Prostate gland (tissue), 2 donors: ENCODE measurements around the gene TMEM63C.

Experiments used
- CTCF ChIP-seq, 4 experiments: fragments of 200-600 bp in 2 of 4; fragments of 450-650 bp in 2 of 4; sonication (generic) in 2 of 4; IDR thresholded peaks; 1 replicate in 3 of 4; 2 replicates in 1 of 4; pipeline ENCODE4 v1.5.1; 2016 to 2019; ENCODE audit warnings: antibody characterized with exemption in 4 of 4, mild to moderate bottlenecking in 2 of 4, moderate library complexity in 2 of 4
- POLR2A ChIP-seq: fragments of 450-650 bp; IDR thresholded peaks from one replicate; pipeline ENCODE4 v1.6.1; 2016; ENCODE audit warnings: antibody characterized with exemption, mild to moderate bottlenecking
- POLR2AphosphoS5 ChIP-seq: sonication (generic); formaldehyde crosslinking; IDR thresholded peaks from one replicate; pipeline ENCODE4 v1.6.1; 2017; ENCODE audit warnings: antibody characterized with exemption

GRCh38 chr14:77141214-77142004 lies 40.2 kb upstream of the TMEM63C start, which contains the start of gene ZDHHC22:
- no peak for TF ChIP-seq CTCF (IDR thresholded peaks at IDR 0.05)
- no peak for TF ChIP-seq POLR2AphosphoS5
- no peak for TF ChIP-seq POLR2A
